ENCODE results near the gene NFIA. TPM values are rescaled to one million over a fixed set of nuclear protein-coding genes. Genes with fewer than 3 reads are reported as not detected.

NFIA gene
- total RNA-seq, 1 experiment from 2014 or later = 38.6 TPM

DNA sequence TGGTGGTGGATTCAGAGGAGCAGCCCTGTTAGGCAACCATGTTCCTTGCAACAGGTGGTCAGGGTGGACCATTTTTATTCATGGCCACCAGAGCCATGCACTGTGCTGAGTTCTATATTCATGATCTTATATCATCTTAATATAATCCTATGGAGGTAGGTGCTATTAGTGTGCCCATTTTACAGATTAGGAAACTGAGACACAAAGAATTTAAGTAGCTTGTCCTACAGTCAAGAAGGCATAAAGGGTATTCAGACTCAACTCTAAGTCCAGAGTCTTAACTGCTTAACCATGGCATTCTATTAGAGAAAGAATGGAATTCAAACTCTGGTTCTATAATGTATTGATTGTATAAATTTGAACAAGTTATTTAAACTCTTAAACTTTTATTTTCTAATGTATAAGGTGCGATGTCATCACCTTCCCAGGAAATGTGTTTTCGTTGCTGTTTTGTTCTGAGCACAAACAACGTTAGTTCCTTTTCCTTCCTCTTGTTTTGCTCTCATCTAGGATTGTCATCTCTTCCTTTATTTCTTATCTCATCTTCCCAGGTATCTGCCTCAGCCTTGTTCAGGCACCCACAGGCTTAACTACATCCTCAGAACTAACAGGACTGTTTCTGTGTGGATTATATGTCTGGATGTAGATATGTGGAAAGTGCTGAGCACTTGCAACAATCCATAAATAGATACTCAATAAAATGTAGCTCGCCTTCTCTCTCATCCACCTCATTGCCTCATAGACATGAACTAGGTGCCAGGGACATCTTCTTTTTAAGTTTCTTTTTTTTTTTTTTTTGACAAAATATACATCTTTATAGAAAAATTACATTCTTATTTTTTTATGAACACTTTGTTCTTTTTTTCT lies 207.1 kb downstream of the NFIA start:
- no peaks in the 10 kb centered on the region for H3K27me3 Mint-ChIP-seq (ENCODE audit: unreplicated experiment)
- H3K9me3 Mint-ChIP-seq (ENCODE audit: low read depth, unreplicated experiment) = no peaks in the 10 kb centered on the region
- intact Hi-C loops (cut with micrococcal nuclease; ENCODE audit: unreplicated experiment) = loop anchor here (5.0 to 10.0 kb wide), 5 partner anchors 67 to 202 kb away; no protein-coding TSS in a partner anchor
- no peak for DNase-seq
- TF ChIP-seq, protein P1, sequence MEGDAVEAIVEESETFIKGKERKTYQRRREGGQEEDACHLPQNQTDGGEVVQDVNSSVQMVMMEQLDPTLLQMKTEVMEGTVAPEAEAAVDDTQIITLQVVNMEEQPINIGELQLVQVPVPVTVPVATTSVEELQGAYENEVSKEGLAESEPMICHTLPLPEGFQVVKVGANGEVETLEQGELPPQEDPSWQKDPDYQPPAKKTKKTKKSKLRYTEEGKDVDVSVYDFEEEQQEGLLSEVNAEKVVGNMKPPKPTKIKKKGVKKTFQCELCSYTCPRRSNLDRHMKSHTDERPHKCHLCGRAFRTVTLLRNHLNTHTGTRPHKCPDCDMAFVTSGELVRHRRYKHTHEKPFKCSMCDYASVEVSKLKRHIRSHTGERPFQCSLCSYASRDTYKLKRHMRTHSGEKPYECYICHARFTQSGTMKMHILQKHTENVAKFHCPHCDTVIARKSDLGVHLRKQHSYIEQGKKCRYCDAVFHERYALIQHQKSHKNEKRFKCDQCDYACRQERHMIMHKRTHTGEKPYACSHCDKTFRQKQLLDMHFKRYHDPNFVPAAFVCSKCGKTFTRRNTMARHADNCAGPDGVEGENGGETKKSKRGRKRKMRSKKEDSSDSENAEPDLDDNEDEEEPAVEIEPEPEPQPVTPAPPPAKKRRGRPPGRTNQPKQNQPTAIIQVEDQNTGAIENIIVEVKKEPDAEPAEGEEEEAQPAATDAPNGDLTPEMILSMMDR (IDR thresholded peaks at IDR 0.05; ENCODE audit: unreplicated experiment) = no peak
- BruUV-seq (replicated peaks) = no TSS peak
- H3K36me3 Mint-ChIP-seq (ENCODE audit: insufficient read depth, unreplicated experiment) = peaks cover 9% of the 10 kb centered on the region
- H3K4me3 Mint-ChIP-seq (ENCODE audit: low read depth, unreplicated experiment) = no peak overlapping the region
- CTCF ChIA-PET = no interaction called here
- H3K27ac Mint-ChIP-seq (ENCODE audit: unreplicated experiment) = peak overlapping the region; percentile 71
- H3K4me1 Mint-ChIP-seq (ENCODE audit: low read depth, unreplicated experiment) = peaks cover 64% of the 10 kb centered on the region

DNA sequence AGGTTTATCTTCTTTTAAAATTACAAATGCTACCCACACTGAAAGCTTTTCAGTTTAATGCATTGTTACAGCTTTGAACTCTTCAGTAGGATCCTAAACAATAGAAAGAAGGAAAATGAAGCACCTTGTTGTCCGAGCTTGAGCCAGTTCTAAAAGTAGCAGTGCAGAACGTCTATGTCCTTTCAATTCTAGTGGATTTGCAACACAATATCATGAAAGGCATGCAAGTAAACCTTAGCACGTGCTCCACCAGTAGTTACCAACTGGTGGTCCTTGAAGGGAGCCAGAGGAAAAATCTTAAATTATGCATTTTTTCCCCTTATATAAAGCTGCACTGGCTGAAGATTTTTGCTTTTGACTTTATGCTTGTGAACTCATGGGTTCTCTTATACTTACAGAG lies 208.2 kb downstream of the NFIA start:
- Mint-ChIP-seq H3K27me3 (ENCODE audit: unreplicated experiment) (no peaks in the 10 kb centered on the region), H3K27ac (ENCODE audit: unreplicated experiment) (no peak overlapping the region), H3K36me3 (ENCODE audit: insufficient read depth, unreplicated experiment) (peaks cover 9% of the 10 kb centered on the region), H3K9me3 (ENCODE audit: low read depth, unreplicated experiment) (no peaks in the 10 kb centered on the region), H3K4me1 (ENCODE audit: low read depth, unreplicated experiment) (peaks cover 53% of the 10 kb centered on the region), H3K4me3 (ENCODE audit: low read depth, unreplicated experiment) (no peak overlapping the region)
- CTCF ChIA-PET = no interaction called here
- intact Hi-C loops (cut with micrococcal nuclease; ENCODE audit: unreplicated experiment) = no loop called here
- no TSS peak for BruUV-seq (replicated peaks)
- TF ChIP-seq, protein P1 (IDR thresholded peaks at IDR 0.05; ENCODE audit: unreplicated experiment) = no peak
- DNase-seq = no peak

DNA sequence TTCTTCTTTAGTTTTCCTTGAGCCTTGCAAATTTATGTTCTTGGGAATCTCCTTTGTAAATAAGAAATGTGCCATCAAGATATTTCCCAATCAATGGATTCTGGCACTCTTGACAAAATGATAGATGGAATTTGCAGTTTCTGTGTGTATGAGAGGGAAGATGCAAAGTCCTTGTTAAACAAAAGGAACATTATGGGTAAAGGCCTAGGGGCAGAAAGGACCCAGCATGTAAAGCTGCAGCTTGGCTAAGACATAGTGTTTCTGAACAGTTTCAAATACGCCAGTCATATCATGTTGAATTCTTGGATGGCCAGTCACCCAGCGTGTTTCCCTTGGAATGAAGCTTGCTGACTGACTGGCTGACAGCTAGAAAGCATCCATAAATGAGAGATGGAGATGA lies 210.8 kb downstream of the NFIA start:
- Mint-ChIP-seq H3K27ac (ENCODE audit: unreplicated experiment) (no peak overlapping the region), H3K4me1 (ENCODE audit: low read depth, unreplicated experiment) (peaks cover 26% of the 10 kb centered on the region), H3K4me3 (ENCODE audit: low read depth, unreplicated experiment) (no peak overlapping the region), H3K9me3 (ENCODE audit: low read depth, unreplicated experiment) (no peaks in the 10 kb centered on the region), H3K36me3 (ENCODE audit: insufficient read depth, unreplicated experiment) (no peaks in the 10 kb centered on the region), H3K27me3 (ENCODE audit: unreplicated experiment) (no peaks in the 10 kb centered on the region)
- TF ChIP-seq, protein P1 (IDR thresholded peaks at IDR 0.05; ENCODE audit: unreplicated experiment) = no peak
- CTCF ChIA-PET = no interaction called here
- intact Hi-C loops (cut with micrococcal nuclease; ENCODE audit: unreplicated experiment) = no loop called here
- no peak for DNase-seq
- BruUV-seq (replicated peaks) = no TSS peak

DNA sequence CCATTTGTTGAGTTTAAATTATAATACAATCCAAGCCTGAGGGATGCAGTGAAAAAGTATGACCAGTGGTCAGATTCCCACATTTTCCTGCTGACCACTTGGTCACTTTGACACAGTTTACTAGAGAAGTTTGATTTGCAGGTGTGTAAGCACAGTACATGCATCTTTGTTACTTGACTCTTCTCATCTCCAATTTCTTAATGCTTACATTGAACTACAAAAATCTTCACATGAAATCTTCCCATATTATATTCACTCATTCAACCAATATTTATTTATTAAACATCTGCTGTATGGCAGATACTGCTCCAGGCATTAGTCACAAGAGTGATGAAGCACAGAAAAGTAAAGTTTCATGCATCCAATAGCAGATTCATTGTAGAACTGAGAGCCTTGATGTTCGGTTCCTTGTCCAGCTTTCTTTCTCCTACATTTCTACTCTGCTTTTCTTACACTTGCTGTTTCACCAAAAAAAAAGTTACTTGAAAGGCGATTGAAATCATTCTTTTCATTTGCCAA lies 211.7 kb downstream of the NFIA start:
- no TSS peak for BruUV-seq (replicated peaks)
- no peak for DNase-seq
- H3K36me3 Mint-ChIP-seq (ENCODE audit: insufficient read depth, unreplicated experiment) = no peaks in the 10 kb centered on the region
- H3K4me1 Mint-ChIP-seq (ENCODE audit: low read depth, unreplicated experiment) = peaks cover 24% of the 10 kb centered on the region
- intact Hi-C loops (cut with micrococcal nuclease; ENCODE audit: unreplicated experiment) = no loop called here
- CTCF ChIA-PET = no interaction called here
- no peak overlapping the region for H3K4me3 Mint-ChIP-seq (ENCODE audit: low read depth, unreplicated experiment)
- H3K27me3 Mint-ChIP-seq (ENCODE audit: unreplicated experiment) = no peaks in the 10 kb centered on the region
- no peaks in the 10 kb centered on the region for H3K9me3 Mint-ChIP-seq (ENCODE audit: low read depth, unreplicated experiment)
- H3K27ac Mint-ChIP-seq (ENCODE audit: unreplicated experiment) = no peak overlapping the region
- TF ChIP-seq, protein P1 (IDR thresholded peaks at IDR 0.05; ENCODE audit: unreplicated experiment) = no peak

All from Calu3 (cell line).